Stimulated activated CD8-positive, alpha-beta memory T cell treated with anti-CD3 and anti-CD28 coated beads, Interleukin-7, amount 100 ng/mL, for 24 hours (primary cell): ENCODE data around the gene NEU1.
"Not testable (repeated sequence)": the region's sequence is repeated elsewhere in the genome, so short reads cannot be mapped to it uniquely, and the experiment has no call there.

Source experiments
- DNase-seq: peaks from one replicate; pipeline ENCODE4 v3.0.0-alpha.2; 2020; ENCODE audit warnings: low read depth

Gene NEU1

DNA sequence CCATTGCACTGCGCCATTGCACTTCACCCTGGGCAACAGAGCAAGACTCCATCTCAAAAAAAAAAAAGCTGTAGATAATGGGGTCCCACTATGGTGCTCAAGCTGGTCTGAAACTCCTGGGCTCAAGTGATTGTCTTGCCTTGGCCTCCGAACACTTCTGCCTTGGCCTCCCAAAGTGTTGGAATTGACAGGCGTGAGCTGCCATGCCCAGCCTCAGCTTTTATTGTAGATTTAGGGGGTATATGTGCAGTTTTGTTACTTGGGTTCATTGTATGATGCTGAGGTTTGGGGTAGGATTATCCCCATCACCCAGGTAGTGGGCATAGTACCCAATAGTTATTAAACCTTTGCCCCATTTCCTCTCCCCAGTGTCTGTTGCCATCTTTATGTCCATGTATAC lies 23.7 kb downstream of the NEU1 start:
- no peak for DNase-seq

DNA sequence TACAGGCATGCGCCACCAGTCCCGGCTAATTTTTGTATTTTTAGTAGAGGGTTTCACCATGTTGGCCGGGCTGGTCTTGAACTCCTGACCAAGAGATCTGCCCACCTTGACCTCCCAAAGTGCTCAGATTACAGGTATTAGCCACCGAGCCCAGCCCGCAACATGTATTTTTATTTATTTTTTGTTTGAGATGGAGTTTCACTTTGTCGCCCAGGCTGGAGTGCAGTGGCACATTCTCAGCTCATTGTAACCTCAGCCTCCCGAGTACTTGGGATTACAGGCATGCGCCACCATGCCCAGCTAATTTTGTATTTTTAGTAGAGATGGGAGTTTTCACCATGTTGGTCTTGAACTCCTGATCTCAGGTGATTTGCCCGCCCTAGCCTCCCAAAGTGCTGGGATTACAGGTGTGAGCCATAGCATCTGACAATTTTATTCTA lies 24.5 kb downstream of the NEU1 start:
- DNase-seq, result not testable (repeated sequence)

DNA sequence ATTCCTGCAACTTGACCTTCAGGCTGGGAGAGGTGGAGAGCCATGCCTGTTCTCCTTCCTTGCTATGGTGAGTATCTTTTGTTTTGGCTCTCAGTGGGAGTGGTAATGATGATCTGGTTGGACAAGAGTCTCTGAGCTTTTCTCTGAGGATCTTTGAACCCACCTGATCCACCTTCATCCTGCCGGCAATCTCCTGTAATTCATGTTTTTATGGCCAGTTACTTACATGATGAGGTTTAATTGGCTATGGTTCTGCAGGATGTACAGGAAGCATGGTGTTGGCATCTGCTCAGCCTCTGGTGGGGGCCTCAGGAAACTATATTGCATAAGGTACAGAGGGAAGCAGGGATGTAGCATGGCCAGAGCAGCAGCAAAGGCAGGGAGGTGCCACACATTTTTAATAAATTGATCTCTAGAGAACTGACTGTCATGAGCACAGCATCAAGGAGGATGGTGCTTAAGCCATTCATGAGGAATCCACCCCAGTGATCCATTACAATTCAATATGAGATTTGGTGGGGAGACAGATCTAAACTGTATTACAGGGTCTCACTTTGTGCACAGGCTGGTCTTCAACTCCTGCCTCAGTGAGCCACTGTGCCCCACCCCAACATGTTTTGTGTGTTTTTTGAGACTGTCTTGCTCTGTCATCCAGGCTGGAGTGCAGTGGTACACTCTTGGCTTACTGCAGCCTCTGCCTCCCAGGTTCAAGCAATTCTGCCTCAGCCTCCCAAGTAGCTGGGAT lies 25.1 kb downstream of the NEU1 start:
- DNase-seq, result no peak

DNA sequence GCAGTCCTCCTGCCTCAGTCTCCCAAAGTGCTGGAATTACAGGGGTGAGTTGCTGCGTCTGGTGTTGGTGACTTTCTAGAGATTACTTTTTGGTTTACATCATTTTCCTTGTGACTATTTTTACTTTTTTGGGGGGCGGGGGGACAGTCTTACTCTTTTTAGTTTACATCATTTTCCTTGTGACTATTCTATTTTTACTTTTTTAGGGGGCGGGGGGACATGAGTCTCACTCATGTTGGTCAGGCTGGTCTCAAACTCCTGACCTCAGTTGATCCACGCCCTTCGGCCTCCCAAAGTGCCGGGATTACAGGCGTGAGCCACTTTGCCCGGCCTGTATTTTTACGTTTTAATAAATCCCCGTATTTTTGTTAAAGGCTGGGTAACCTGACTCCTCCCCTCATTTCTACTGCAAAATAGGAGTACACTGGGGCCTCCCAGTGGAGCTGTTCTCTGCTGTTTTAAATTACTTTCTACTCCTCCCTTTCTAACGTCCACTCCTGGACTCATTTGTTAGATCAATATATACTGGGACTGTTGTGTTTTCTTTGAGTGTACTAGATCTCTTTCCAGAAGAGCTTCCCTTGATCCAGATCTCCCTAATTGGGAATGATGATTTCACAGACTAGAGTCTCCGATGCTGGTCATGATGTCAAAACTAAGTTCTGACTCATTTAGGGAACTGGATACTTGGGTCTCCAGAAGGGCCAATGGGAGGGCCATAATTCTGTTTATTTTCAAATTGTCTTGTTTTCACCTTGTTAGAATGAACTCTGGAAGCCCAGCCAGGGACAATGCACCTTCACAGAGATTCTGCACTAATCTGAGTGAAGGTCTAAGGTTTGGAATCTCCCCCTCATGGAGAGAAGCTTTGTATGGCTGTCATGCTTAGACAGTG lies 25.9 kb downstream of the NEU1 start:
- DNase-seq, result no peak

DNA sequence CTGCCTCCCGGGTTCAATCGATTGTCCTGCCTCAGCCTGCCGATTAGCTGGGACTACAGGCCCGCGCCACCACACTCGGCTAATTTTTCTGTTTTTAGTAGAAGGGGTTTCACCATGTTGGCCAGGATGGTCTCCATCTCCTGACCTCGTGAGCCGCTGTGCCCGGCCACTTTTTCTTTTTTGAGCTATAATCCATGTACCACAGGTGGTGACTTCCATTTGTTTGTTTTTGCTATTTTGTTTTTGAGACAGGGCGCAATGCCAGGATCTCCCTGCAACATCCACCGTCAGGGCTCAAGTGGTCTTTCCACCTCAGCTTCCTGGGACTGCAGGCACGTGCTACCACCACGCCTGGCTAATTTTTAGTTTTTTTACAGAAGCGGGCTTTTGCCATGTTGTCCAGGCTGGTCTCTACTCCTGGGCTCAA lies 26.6 kb downstream of the NEU1 start:
- DNase-seq, result no peak

DNA sequence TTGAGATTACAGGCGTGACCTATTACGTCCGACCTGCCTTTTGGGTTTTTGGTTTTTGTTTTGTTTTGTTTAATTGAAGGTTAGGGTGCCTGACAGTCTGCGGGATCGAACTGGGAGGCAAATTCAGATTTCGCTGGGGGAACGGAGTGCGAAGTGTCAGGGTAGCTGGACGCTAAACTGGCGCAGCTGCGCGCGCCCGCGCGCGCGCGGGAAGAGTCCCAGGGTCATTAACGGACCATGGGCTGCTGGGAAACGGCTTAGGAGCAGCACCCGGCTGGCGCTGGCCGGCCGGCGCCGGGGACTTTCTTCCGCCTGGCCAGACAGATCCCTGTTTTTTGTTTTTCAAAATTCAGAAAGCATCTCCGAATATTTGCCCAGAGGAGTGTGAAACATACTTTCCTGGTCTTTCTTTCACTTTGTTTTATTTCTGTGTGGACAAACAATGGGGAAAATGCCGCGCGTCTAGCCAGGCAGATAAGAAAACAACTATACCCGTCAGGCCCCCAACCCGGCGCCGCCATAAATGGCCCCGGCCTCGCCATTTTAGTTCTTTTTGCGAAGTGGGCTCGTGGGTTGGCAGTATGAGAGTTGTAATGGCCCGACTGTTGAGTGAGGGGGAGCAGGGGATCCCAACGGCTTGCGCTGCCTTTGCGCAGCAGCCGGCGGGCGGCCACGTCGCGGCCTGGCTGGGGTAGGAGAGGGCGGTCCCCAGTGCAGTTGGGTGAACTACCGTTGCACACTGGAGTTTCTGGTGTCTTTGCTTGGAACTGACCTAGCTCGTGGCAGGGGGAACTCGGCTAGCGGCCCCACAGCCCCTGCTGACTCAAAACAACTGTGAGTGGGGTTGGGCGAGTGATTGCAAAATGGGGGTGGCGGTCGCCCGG lies 28.0 kb downstream of the NEU1 start:
- DNase-seq, result peak; percentile 58

DNA sequence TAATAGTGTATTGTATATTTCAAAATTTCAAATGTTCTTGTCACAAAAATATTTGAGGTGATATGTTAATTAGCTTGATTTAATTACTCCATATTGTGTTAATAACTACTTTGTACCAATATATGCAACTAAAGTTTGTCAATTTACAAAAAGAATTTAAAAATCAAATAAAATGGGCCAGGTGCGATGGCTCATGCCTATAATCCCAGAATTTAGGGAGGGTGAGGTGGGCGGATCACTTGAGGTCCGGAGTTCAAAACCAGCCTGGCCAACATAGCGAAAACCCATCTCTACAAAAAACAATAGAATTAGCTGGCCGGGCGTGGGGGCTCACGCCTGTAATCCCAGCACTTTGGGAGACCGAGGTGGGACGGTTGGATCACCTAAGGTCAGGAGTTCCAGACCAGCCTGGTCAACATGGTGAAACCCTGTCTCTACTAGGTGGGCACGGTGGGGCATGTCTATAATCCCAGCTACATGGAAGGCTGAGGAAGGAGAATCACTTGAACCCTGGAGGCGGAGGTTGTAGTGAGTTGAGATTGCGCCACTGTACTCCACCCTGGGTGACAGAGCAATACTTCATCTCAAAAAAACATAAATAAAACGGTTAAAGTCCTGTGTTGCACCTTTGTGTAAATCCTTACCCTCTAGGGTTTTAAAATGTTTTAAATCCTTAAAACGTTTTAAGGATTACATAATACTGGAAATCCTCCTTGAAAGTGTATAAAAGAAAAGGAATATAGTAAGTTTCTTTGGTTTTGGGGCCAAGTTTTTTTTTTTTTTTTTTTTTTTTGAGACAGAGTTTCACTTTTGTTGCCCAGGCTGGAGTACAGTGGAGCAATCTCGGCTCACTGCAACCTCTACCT lies 31.0 kb downstream of the NEU1 start:
- DNase-seq, result no peak

DNA sequence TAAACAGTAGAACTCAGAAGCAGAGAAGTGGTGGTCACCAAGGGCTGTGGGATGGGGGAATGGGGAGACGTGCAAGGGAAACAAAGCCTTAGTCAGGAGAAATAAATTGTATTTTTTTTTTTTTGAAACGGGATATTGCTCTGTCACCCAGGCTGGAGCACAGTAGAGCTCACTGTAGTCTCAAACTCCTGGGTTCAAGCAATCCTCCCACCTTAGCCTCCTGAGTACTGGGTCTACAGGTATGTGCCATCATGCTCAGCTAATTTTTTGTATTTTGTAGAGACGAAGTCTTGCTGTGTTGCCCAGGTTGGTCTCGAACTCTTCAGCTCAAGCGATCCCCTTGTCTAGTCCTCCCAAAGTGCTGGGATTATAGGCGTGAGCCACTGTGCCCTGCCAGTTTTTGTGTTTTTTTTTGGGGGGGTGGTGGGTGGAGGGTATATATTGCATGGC lies 31.7 kb downstream of the NEU1 start:
- no peak for DNase-seq

DNA sequence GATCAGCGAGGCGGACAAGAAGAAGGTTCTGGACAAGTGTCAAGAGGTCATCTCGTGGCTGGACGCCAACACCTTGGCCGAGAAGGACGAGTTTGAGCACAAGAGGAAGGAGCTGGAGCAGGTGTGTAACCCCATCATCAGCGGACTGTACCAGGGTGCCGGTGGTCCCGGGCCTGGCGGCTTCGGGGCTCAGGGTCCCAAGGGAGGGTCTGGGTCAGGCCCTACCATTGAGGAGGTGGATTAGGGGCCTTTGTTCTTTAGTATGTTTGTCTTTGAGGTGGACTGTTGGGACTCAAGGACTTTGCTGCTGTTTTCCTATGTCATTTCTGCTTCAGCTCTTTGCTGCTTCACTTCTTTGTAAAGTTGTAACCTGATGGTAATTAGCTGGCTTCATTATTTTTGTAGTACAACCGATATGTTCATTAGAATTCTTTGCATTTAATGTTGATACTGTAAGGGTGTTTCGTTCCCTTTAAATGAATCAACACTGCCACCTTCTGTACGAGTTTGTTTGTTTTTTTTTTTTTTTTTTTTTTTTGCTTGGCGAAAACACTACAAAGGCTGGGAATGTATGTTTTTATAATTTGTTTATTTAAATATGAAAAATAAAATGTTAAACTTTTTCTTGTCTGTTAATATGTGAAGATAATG lies 32.9 kb downstream of the NEU1 start:
- no peak for DNase-seq

DNA sequence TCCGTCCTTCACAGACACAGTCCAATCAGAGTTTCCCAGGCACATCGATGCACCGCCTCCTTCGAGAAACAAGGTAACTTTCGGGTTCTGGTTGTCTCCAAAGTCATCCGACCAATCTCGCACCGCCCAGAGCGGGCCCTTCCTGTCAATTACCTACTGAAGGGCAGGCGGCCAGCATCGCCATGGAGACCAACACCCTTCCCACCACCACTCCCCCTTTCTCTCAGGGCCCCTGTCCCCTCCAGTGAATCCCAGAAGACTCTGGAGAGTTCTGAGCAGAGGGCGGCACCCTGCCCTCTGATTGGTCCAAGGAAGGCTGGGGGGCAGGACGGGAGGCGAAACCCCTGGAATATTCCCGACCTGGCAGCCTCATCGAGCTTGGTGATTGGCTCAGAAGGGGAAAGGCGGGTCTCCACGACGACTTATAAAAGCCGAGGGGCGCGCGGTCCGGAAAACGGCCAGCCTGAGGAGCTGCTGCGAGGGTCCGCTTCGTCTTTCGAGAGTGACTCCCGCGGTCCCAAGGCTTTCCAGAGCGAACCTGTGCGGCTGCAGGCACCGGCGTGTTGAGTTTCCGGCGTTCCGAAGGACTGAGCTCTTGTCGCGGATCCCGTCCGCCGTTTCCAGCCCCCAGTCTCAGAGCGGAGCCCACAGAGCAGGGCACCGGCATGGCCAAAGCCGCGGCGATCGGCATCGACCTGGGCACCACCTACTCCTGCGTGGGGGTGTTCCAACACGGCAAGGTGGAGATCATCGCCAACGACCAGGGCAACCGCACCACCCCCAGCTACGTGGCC lies 35.1 kb downstream of the NEU1 start, which contains the start of gene HSPA1B:
HSPA1B (plus strand) TSS at position 453 of the 794 bp plus-strand sequence; CDS start at position 666, 213 bp downstream.
- DNase-seq, result peak; percentile 82

DNA sequence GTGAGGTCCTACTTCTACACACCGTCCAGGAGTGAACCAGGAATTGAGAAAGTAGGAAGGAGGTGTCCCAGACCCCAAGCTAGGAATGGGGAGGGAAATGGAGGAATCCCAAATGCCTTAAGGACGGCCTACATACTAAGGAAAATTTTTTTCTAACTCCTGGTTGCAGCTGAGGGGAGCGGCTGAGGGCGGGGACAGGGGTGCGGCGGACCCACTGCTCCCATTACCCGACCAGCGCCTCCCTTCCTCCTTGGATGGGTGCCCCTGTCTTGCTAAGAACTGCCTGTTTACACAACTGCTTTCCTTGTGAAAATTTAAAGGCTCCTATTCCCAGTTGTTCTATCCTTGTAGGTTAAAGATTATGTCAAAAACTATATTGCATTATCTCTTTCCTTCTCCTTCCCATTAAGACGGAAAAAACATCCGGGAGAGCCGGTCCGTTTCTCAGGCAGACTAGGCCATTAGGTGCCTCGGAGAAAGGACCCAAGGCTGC lies 35.8 kb downstream of the NEU1 start:
- DNase-seq, result no peak

DNA sequence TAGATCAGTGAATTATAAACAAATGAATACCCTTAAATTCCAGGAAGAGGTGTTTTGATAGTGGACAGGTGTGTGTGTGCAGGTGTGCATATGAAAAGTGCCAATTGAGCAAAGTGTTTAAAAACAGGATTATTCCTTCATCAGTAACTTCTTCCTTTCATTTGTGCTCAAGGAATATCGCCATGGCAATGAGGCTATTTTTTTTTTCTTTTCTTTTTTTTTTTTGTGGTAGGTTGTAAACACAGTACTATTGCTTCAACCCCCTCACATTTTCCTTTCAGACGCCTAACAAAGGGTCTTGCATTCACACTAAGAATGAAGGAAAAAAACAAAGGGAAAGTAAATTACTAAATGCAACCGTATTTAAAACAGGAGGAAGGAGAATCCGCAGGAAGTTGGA lies 37.1 kb downstream of the NEU1 start:
- no peak for DNase-seq

DNA sequence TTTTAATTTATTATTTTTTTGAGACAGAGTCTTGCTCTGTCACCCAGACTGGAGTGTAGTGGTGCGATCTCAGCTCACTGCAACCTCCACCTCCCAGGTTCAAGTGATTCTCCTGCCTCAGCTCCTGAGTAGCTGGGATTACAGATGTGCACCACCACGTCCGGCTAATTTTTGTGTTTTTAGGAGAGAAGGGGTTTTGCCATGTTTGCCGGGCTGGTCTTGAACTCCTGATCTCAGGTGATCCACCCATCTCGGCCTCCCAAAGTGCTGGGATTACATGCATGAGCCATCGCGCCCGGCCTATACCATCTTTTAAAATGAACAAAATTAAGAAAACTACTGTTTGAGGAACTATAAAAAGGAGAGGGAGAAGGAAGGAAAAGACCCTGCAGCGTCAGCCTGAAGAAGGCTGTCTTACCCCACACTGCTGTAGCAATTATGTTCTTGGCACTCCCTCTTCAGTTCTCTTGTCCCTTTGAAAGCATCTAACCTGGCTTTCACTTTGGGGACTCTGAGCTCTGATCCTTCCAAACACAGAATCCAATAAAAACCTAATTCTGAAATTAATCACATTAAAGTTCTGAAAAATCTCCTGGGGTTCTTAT lies 38.9 kb downstream of the NEU1 start:
- not testable (repeated sequence) for DNase-seq

DNA sequence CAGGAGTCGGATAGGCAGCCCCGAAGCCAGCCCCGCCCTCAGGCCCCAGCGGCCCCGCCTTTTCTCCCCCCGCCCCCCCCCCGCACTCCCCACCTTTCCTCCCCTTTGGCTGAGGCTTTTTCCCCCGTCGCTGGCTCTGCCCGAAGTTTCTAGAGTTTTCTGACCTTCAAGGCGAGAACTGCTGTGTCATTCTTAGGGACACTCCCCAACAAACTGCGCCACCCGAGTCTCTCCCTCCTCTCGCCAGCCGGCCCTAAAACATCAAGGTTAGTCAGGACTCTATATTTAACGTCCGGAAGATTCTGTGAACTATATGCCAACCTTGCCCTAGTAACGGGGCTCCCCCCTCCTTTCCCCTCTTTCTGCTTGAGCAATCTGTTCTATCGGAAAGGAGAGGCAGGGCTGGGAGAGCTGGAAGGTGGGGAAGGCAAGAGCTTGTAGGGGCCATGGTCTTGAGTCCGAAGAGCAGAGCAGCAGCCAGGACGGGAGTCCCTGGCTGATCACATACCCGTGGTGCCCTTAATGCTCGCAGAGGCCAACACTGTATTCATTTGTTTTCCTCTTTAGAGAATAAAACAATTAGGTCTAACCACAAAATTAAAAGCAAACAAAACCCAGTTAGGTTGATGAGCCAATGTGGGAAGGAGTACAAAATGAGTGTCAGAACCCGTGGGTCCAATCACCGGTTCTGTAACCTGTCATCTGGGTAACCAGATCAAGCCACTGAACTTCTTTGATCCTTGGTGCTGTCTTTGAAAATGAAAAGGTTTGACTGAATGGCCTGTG lies 40.4 kb downstream of the NEU1 start:
- DNase-seq, result no peak

DNA sequence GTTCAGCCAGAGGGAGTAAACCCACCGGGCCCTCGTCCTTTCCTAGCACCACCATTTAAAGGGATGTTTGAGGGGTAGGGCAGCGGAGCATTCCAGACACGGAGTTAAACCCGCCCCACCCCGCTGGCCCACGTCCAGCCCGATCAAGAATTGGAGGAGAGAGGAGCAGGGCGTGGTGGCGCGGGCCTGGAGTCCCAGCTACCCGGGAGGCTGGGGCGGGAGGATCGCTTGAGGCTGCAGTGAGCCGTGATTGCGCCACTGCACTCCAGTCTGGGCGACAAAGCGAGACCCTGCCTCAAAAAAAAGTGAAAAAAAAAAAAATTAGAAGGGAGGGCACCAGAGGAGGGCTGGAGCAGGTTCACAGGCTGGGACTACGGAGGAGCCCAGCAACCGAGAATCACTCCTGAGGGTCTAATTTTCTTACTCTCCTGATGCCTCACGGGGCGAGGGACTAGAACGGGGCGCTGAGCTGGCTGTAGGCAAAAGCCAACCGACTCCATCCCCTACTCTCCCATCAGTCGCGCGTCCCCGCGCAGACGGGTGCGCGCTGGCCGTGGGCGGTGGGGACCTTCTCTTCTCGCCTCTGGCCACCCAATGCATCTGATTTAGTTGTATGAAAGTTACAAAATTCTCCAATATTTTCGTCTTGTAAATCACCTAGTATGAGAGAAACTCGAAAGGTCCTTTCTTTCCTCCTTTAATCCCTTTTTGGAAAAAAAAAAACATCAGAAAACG lies 41.2 kb downstream of the NEU1 start:
- peak; percentile 51 for DNase-seq

DNA sequence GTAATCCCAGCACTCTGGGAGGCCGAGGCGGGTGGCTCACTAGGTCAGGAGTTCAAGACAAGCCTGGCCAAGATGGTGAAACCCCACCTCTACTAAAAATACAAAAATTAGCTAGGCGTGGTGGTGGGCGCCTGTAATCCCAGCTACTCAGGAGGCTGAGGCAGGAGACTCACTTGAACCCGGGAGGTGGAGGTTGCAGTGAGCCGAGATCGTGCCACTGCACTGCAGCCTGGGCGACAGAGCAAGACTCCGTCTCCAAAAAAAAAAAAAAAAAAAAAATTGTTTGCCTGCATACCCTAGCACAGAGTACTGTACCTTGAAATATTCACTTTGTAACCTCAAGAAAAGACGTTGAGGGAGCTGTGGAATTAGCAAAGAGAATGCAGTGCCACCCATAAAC lies 42.2 kb downstream of the NEU1 start:
- DNase-seq, result not testable (repeated sequence)

DNA sequence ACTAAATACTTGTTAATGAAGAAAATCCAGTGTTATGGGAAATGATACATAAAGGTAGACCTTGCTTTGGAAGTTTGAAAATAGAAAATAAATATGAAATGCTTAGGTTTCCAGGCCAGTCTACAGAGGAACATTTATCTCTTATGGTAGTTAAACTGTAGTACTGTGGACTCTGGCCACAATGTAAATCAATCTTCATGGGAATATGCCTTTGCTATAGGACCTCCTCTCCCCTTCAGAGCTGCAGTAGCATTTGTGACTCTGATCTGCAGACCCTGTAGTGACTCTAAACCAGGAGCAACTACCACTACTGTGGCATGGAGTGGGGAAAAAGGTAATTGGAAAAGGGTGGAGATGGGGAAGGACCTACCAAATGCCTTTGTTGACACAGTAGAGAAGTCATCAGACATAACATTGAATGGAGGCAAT lies 42.7 kb downstream of the NEU1 start:
- no peak for DNase-seq
